ENCODE measurements around the gene SMIM45.

SMIM45 gene

DNA sequence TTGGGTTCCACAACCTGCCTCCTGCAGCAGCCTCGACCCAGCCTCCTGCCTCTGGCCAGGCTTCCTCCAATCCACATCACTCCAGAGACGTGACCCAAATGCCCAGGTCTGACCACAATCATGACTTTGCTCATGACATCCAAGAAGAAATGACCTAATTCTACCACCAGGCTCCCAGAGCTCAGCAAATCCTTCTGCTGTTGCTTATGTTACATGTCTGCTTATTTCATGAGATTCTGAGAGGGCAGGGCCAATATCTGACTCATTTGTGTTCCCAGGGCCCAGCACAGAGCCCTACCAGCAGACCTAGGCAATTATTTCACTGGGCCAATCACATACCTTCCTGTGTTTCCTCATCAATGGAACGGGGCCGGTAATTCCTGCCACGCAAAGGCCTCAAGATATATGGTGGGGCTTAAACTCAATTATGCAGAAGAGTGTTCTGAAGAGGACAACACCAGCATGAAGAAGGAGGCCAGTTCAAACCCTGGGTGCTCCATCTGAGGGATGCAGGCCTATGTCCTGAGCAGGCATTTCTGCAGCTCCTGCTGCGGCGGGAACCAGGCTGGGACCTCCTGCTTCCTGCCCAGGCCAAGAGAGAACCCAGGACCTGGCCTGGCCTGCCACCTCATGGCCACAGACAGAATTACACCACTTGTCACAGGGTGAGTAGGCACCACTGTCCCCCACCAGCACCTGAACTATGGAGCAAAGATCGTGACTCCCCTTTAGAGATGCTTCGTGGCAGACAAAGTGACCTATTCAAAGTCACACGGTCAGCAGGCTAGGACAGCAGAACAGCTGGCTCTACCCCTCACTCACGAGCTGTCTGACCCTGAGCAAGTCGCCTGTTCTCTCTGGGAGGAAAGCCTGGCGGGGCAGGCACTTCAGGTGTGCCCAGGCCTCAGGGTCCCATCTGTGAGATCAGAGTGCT is 10.9 kb upstream of the SMIM45 start:
- intact Hi-C loops (cut with micrococcal nuclease), result loop anchor here (1.0 to 2.0 kb wide), 5 partner anchors 14 to 275 kb away; partner anchors contain the start of gene TNFRSF13C
- Histone ChIP-seq H2AFZ (ENCODE audit: low read depth, low read length) (no peak overlapping the region), H3K9me3 (replicated peaks; ENCODE audit: control insufficient read depth, insufficient read depth, low read length) (no peaks in the 10 kb centered on the region), H3K4me1 (ENCODE audit: control insufficient read depth, extremely low read depth, insufficient read depth, low read length) (peaks cover 29% of the 10 kb centered on the region), H3K4me3 (replicated peaks in 1 of 3; ENCODE audit: insufficient read depth in 1 of 3, low read depth in 1 of 3, low read length in 3 of 3) (no peak overlapping the region), H4K20me1 (replicated peaks; ENCODE audit: control insufficient read depth, extremely low read depth, insufficient read depth, low read length) (no peaks in the 10 kb centered on the region), H3K36me3 (ENCODE audit: control insufficient read depth in 2 of 2, extremely low read depth in 1 of 2, insufficient read depth in 2 of 2, low read length in 2 of 2) (peaks cover 0 to 2% of the 10 kb centered on the region in 2 experiments), H3K4me2 (ENCODE audit: insufficient read depth, low read length) (no peak overlapping the region), H3K27me3 (ENCODE audit: control insufficient read depth in 2 of 2, insufficient read depth in 2 of 2, low read length in 2 of 2) (no peaks in the 10 kb centered on the region), H3K79me2 (ENCODE audit: control insufficient read depth, insufficient read depth, low read length) (peaks cover 5% of the 10 kb centered on the region), H3K9me1 (replicated peaks; ENCODE audit: control insufficient read depth, extremely low read depth, insufficient read depth, low read length) (no peaks in the 10 kb centered on the region), H3K27ac (ENCODE audit: insufficient read depth, low read depth, low read length) (no peak overlapping the region), H3K9ac (replicated peaks; ENCODE audit: extremely low read depth, insufficient read depth, low read length) (no peak overlapping the region)
- BruUV-seq (replicated peaks), result no TSS peak
- ChIA-PET POLR2A (interaction anchor here (0.6 kb wide), 2 partner anchors 224 to 257 kb away, joined by 3 to 4 read pairs; no protein-coding TSS in a partner anchor), CTCF (interaction anchor here (0.6 to 2.6 kb wide), 71 partner anchors 9 to 503 kb away, joined by 3 to 127 read pairs (median 5); partner anchors contain the start of genes CCDC134, MEI1, SHISA8 and SNU13)
- DNase-seq (ENCODE audit: low read depth, low spot score) (peak; percentile 75), FAIRE-seq (peak; percentile 98)
- TF ChIP-seq JUN (IDR thresholded peaks at IDR 0.05; ENCODE audit: borderline replicate concordance, insufficient read depth, insufficient read length, low read depth) (no peak), POLR2AphosphoS5 (IDR thresholded peaks at IDR 0.05; ENCODE audit: insufficient read depth, low read depth, low read length) (no peak), MAX (IDR thresholded peaks at IDR 0.05; ENCODE audit: insufficient read depth, insufficient read length) (no peak), POLR2A (IDR thresholded peaks at IDR 0.05; ENCODE audit: low read depth, low read length) (no peak), MYC (IDR thresholded peaks at IDR 0.05; ENCODE audit: low read depth, low read length) (no peak), FOS (IDR thresholded peaks at IDR 0.05; ENCODE audit: borderline replicate concordance, insufficient read depth, low read length) (no peak), EZH2 (IDR thresholded peaks at IDR 0.05; ENCODE audit: borderline replicate concordance, low read depth, low read length, severe bottlenecking) (no peak), CTCF (IDR thresholded peaks at IDR 0.05; ENCODE audit: extremely low read depth in 1 of 2, insufficient read depth in 1 of 2, low read depth in 1 of 2, low read length in 2 of 2) (peak; percentile 83 to 89)
- dilution Hi-C loops (cut with MboI; ENCODE audit: extremely low pct_ligation_motif_present, low sequenced_read_pairs), result no loop called here

All from endothelial cell of umbilical vein (primary cell).